GM12891 (cell line): Measurements from ENCODE around the gene TACR2.

Experiments used
- POLR2A ChIP-seq: IDR thresholded peaks from 2 replicates; pipeline ENCODE4 v1.6.1; 2011; ENCODE audit warnings: low read depth, low read length, control low read depth
- POLR2AphosphoS5 ChIP-seq: IDR thresholded peaks from 2 replicates; pipeline ENCODE4 v1.6.1; 2011; ENCODE audit warnings: low read depth, low read length, control low read depth

DNA sequence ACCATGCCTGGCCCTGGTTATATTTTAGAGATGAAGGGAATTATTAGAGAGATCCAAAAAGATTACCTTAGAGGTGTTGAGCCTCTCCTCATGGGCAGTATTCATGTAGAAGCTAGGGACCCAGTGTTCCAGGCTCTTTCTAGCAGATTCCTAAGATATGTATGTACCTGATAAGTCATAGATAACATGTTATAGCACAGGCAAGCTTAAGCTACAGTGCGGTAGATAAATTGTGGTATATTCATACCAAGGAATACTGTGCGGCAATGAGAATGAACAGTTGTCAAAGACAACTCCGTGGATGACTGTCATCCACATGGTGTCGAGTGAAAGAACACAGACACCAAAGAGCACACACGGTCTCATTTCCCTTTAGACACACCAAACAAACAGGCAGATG lies 53.1 kb downstream of the TACR2 start:
- TF ChIP-seq POLR2AphosphoS5 = no peak
- no peak for TF ChIP-seq POLR2A
